Measurements from ENCODE around the gene NRG3.

- no peak for TF ChIP-seq CTCF (IDR thresholded peaks at IDR 0.05)
- TF ChIP-seq POLR2A (IDR thresholded peaks at IDR 0.05) = no peak
Measured at GRCh38 chr10:82680608-82681007, 805.6 kb downstream of the NRG3 start.

Data from testis (tissue), 2 donors.